ENCODE results near the gene BCOR. TPM values are rescaled to one million over a fixed set of nuclear protein-coding genes. Genes with fewer than 3 reads are reported as not detected.

Gene BCOR
- total and polyA plus RNA-seq, 2 of the 13 experiments (the other 11 are each of a cell fraction or from before 2014, with no cell fraction given) = 14.3 to 15.2 TPM

DNA sequence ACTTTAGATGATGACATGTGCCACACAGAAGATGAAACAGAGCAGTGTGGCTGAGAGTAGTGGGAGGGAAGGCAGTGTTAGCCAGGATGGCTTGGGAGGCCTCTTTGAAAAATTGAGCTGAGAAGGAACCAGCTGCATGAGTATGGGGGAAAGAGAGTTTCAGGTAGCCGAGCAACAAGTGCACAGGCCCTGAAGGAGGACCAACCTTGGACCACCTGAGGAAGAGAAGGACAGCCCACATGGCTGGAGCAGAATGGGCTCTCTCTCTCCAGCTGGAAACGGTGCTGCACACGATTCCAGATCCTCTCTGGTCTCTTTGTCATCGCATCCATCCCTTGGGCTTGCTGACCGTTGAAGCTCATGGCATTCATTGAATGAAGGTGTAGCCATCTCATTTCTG is 23.9 kb upstream of the BCOR start:
- intact Hi-C loops (cut with micrococcal nuclease; ENCODE audit: unreplicated experiment) (no loop called here), in situ Hi-C loops (cut with HindIII; ENCODE audit: extremely low pct_ligation_motif_present, low pct_unique_long_range_greater_than_20kb) (no loop called here)
- ATAC-seq (no peak), FAIRE-seq (no peak), DNase-seq (ENCODE audit: low spot score) (no peak)
- ChIA-PET POLR2A (no interaction called here), CTCF (ENCODE audit: low intra/inter-chr PET ratio, low total read pairs) (no interaction called here)
- peaks cover 0 to 2% of the 10 kb centered on the region in 2 experiments; a peak in 3 of 5 replicates for H3K36me3 ChIP-seq (replicated peaks in 1 of 2; ENCODE audit: control insufficient read depth in 1 of 2, insufficient read depth in 2 of 2, low read length in 2 of 2)
- no peaks in the 10 kb centered on the region for H3K9me3 ChIP-seq (ENCODE audit: low read length)
- H2AFZ ChIP-seq (ENCODE audit: low read length) = no peak overlapping the region
- no peak overlapping the region for H3K4me2 ChIP-seq (ENCODE audit: low read depth, low read length)
- H3K79me2 ChIP-seq (ENCODE audit: insufficient read depth, low read length) = no peaks in the 10 kb centered on the region
- no peaks in the 10 kb centered on the region for H4K20me1 ChIP-seq (ENCODE audit: insufficient read depth, low read length)
- H3K9ac ChIP-seq (ENCODE audit: insufficient read depth, low read depth, low read length) = no peak overlapping the region
- BruUV-seq (replicated peaks) = no TSS peak
- no peaks in the 10 kb centered on the region for H3K4me1 ChIP-seq (ENCODE audit: insufficient read depth, low read length)
- no peak overlapping the region for H3K4me3 ChIP-seq (replicated peaks in 1 of 3; ENCODE audit: insufficient read depth in 1 of 3, low read depth in 2 of 3, low read length in 3 of 3)
- no peak overlapping the region for H3K27ac ChIP-seq (ENCODE audit: extremely low read length, insufficient read depth, low read length)
- H3K27me3 ChIP-seq (ENCODE audit: control insufficient read depth in 1 of 2, insufficient read depth in 2 of 2, low read length in 2 of 2) = no peaks in the 10 kb centered on the region
- no peak for TF ChIP-seq SIN3A (IDR thresholded peaks at IDR 0.05; ENCODE audit: borderline replicate concordance, low read depth, low read length)
- no peak for TF ChIP-seq ZNF224 (CRISPR knock-in tag; IDR thresholded peaks at IDR 0.05)
- TF ChIP-seq, protein P1, sequence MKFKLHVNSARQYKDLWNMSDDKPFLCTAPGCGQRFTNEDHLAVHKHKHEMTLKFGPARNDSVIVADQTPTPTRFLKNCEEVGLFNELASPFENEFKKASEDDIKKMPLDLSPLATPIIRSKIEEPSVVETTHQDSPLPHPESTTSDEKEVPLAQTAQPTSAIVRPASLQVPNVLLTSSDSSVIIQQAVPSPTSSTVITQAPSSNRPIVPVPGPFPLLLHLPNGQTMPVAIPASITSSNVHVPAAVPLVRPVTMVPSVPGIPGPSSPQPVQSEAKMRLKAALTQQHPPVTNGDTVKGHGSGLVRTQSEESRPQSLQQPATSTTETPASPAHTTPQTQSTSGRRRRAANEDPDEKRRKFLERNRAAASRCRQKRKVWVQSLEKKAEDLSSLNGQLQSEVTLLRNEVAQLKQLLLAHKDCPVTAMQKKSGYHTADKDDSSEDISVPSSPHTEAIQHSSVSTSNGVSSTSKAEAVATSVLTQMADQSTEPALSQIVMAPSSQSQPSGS (CRISPR knock-in tag; IDR thresholded peaks at IDR 0.05) = no peak
- TF ChIP-seq ZNF577 (CRISPR knock-in tag; IDR thresholded peaks at IDR 0.05; ENCODE audit: borderline replicate concordance, low read depth) = no peak
- WGBS (ENCODE audit: low lambda C conversion rate) = 90% methylated on average over 5 of the region's 5 CpGs

DNA sequence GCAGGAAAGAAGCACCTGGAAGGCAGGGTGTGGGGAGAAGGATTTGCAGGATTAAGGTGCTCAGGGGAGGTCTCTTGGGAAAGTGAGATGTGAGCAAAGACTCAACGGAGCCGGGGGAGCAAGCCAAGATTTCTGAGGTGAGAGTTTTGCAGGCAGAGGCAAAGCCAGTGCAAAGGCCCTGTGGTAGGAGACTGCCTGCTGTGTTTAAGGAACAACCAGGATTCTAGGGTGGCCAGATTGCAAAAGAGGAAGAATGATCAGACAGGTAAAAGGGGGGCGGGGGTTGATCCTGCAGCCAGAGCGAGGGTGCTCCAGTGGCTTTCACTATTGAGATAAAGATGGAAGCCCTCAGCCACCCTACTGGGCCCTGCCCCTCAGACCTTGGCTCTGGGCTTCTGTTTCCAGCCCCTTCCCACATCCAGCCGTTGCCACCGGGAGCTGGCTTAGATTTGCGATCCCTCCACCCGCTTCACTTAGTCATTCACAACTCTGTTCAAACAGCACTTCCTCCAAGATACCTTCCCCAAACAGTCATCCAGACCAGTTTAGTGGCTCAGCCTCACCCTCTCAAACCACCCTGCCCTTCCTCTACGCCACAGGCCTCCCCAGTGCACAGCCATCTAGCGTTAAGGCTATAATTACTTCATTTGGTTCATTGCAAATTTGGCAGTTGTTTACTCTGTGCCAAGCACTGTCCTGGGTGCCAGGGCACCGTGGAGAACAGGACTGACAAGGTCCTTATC is 23.3 kb upstream of the BCOR start:
- no peak for ATAC-seq
- in situ Hi-C loops (cut with HindIII; ENCODE audit: extremely low pct_ligation_motif_present, low pct_unique_long_range_greater_than_20kb) (no loop called here), intact Hi-C loops (cut with micrococcal nuclease; ENCODE audit: unreplicated experiment) (no loop called here)
- no peaks in the 10 kb centered on the region for H3K9me3 ChIP-seq (ENCODE audit: low read length)
- H4K20me1 ChIP-seq (ENCODE audit: insufficient read depth, low read length) = no peaks in the 10 kb centered on the region
- H3K9ac ChIP-seq (ENCODE audit: insufficient read depth, low read depth, low read length) = no peak overlapping the region
- DNase-seq (ENCODE audit: low spot score) = no peak
- POLR2A ChIA-PET = no interaction called here
- H3K4me3 ChIP-seq (replicated peaks in 1 of 3; ENCODE audit: insufficient read depth in 1 of 3, low read depth in 2 of 3, low read length in 3 of 3) = no peak overlapping the region
- no peak overlapping the region for H3K27ac ChIP-seq (ENCODE audit: extremely low read length, insufficient read depth, low read length)
- BruUV-seq (replicated peaks) = no TSS peak
- no peak overlapping the region for H2AFZ ChIP-seq (ENCODE audit: low read length)
- no peak overlapping the region for H3K4me2 ChIP-seq (ENCODE audit: low read depth, low read length)
- CTCF ChIA-PET (ENCODE audit: low intra/inter-chr PET ratio, low total read pairs) = no interaction called here
- no peak for TF ChIP-seq SMAD1 (CRISPR knock-in tag; IDR thresholded peaks at IDR 0.05; ENCODE audit: borderline replicate concordance, low read depth)
- TF ChIP-seq, protein P2, sequence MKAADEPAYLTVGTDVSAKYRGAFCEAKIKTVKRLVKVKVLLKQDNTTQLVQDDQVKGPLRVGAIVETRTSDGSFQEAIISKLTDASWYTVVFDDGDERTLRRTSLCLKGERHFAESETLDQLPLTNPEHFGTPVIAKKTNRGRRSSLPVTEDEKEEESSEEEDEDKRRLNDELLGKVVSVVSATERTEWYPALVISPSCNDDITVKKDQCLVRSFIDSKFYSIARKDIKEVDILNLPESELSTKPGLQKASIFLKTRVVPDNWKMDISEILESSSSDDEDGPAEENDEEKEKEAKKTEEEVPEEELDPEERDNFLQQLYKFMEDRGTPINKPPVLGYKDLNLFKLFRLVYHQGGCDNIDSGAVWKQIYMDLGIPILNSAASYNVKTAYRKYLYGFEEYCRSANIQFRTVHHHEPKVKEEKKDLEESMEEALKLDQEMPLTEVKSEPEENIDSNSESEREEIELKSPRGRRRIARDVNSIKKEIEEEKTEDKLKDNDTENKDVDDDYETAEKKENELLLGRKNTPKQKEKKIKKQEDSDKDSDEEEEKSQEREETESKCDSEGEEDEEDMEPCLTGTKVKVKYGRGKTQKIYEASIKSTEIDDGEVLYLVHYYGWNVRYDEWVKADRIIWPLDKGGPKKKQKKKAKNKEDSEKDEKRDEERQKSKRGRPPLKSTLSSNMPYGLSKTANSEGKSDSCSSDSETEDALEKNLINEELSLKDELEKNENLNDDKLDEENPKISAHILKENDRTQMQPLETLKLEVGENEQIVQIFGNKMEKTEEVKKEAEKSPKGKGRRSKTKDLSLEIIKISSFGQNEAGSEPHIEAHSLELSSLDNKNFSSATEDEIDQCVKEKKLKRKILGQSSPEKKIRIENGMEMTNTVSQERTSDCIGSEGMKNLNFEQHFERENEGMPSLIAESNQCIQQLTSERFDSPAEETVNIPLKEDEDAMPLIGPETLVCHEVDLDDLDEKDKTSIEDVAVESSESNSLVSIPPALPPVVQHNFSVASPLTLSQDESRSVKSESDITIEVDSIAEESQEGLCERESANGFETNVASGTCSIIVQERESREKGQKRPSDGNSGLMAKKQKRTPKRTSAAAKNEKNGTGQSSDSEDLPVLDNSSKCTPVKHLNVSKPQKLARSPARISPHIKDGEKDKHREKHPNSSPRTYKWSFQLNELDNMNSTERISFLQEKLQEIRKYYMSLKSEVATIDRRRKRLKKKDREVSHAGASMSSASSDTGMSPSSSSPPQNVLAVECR (CRISPR knock-in tag; IDR thresholded peaks at IDR 0.05; ENCODE audit: borderline replicate concordance) = no peak
- no peak for TF ChIP-seq ZNF329 (CRISPR knock-in tag; IDR thresholded peaks at IDR 0.05; ENCODE audit: low read depth)
- no peak for TF ChIP-seq ZBTB7A (CRISPR knock-in tag; IDR thresholded peaks at IDR 0.05)
- no peak for TF ChIP-seq PHF8 (CRISPR knock-in tag; IDR thresholded peaks at IDR 0.05)
- TF ChIP-seq NFATC3 (CRISPR knock-in tag; IDR thresholded peaks at IDR 0.05) = no peak
- TF ChIP-seq FIP1L1 (IDR thresholded peaks at IDR 0.05; ENCODE audit: borderline replicate concordance, insufficient read depth, low read depth, low read length) = no peak
- H3K36me3 ChIP-seq (replicated peaks in 1 of 2; ENCODE audit: control insufficient read depth in 1 of 2, insufficient read depth in 2 of 2, low read length in 2 of 2) = peaks cover 0 to 2% of the 10 kb centered on the region in 2 experiments; a peak in 3 of 5 replicates
- H3K27me3 ChIP-seq (ENCODE audit: control insufficient read depth in 1 of 2, insufficient read depth in 2 of 2, low read length in 2 of 2) = no peaks in the 10 kb centered on the region
- no peak for FAIRE-seq
- no peaks in the 10 kb centered on the region for H3K79me2 ChIP-seq (ENCODE audit: insufficient read depth, low read length)
- H3K4me1 ChIP-seq (ENCODE audit: insufficient read depth, low read length) = no peaks in the 10 kb centered on the region
- 94% methylated on average over 7 of the region's 11 CpGs for WGBS (ENCODE audit: low lambda C conversion rate)
